Mammary epithelial cell (primary cell): ENCODE measurements around the gene NIT1.

Experiments
- CTCF ChIP-seq, 2 donors: IDR thresholded peaks in 1 of 2; conservative IDR thresholded peaks in 1 of 2; 2 replicates each; pipeline ENCODE4 v1.5.1; 2011 to 2012; ENCODE audit warnings: inconsistent platforms in 2 of 2, low read length in 2 of 2, mild to moderate bottlenecking in 2 of 2, control low read depth in 1 of 2, low read depth in 1 of 2; ENCODE audit not compliant: insufficient read depth in 1 of 2; ENCODE audit errors: extremely low read depth in 1 of 2
- EZH2 ChIP-seq: IDR thresholded peaks from 2 replicates; pipeline ENCODE4 v1.6.1; 2012; ENCODE audit warnings: low read length, inconsistent platforms, borderline replicate concordance

- TF ChIP-seq CTCF (conservative IDR thresholded peaks at IDR 0.05 in 1 of 2, IDR thresholded peaks at IDR 0.05 in 1 of 2; ENCODE audit: extremely low read depth in 1 of 2, insufficient read depth in 1 of 2, low read depth in 1 of 2, low read length in 2 of 2): no peak
- TF ChIP-seq EZH2: no peak
Observed at GRCh38 chr1:161099090-161099802, 18.7 kb upstream of the NIT1 start.
